Measurements from ENCODE around the gene SDK2. TPM values are rescaled to one million over a fixed set of nuclear protein-coding genes. Genes with fewer than 3 reads are reported as not detected.

The SDK2 gene
- total RNA-seq, 2 experiments from 2014 or later = 0.23 to 0.27 TPM

- ChIA-PET CTCF (no interaction called here), POLR2A (no interaction called here)
Observed at GRCh38 chr17:73412914-73413313, 231.3 kb downstream of the SDK2 start.

GRCh38 chr17:73411313-73411747, 232.9 kb downstream of the SDK2 start:
- CTCF ChIA-PET = no interaction called here
- POLR2A ChIA-PET = interaction anchor here (0.7 kb wide), 1 partner anchor 637 kb away, joined by 3 read pairs; no protein-coding TSS in a partner anchor

GRCh38 chr17:73410586-73411312, 233.5 kb downstream of the SDK2 start:
- POLR2A ChIA-PET = no interaction called here
- CTCF ChIA-PET = no interaction called here

GRCh38 chr17:73404246-73404645, 240.0 kb downstream of the SDK2 start:
- POLR2A ChIA-PET = no interaction called here
- CTCF ChIA-PET = no interaction called here

GRCh38 chr17:73402466-73402865, 241.8 kb downstream of the SDK2 start:
- ChIA-PET POLR2A (no interaction called here), CTCF (no interaction called here)

GRCh38 chr17:73401911-73402310, 242.3 kb downstream of the SDK2 start:
- ChIA-PET POLR2A (no interaction called here), CTCF (interaction anchor here (1.0 kb wide), 1 partner anchor 27 kb away, joined by 3 read pairs; no protein-coding TSS in a partner anchor)

GRCh38 chr17:73400915-73401545, 243.2 kb downstream of the SDK2 start:
- ChIA-PET CTCF (interaction anchor here (1.0 kb wide), 1 partner anchor 28 kb away, joined by 3 read pairs; no protein-coding TSS in a partner anchor), POLR2A (no interaction called here)

GRCh38 chr17:73399056-73399455, 245.2 kb downstream of the SDK2 start:
- POLR2A ChIA-PET = no interaction called here
- CTCF ChIA-PET = no interaction called here

- ChIA-PET CTCF (no interaction called here), POLR2A (no interaction called here)
Observed at GRCh38 chr17:73397856-73398540, 246.2 kb downstream of the SDK2 start.

GRCh38 chr17:73397278-73397826, 246.9 kb downstream of the SDK2 start:
- CTCF ChIA-PET = no interaction called here
- POLR2A ChIA-PET = no interaction called here

GRCh38 chr17:73396431-73397277, 247.6 kb downstream of the SDK2 start:
- ChIA-PET CTCF (no interaction called here), POLR2A (no interaction called here)

- POLR2A ChIA-PET = interaction anchor here (0.6 to 0.8 kb wide), 2 partner anchors 157 to 661 kb away, joined by 3 read pairs; no protein-coding TSS in a partner anchor
- CTCF ChIA-PET = no interaction called here
Observed at GRCh38 chr17:73394512-73395450, 249.5 kb downstream of the SDK2 start.

- CTCF ChIA-PET = no interaction called here
- POLR2A ChIA-PET = no interaction called here
Observed at GRCh38 chr17:73393962-73394361, 250.3 kb downstream of the SDK2 start.

- ChIA-PET POLR2A (no interaction called here), CTCF (interaction anchor here (0.8 kb wide), 1 partner anchor 713 kb away, joined by 5 read pairs; no protein-coding TSS in a partner anchor)
Observed at GRCh38 chr17:73393381-73393780, 250.9 kb downstream of the SDK2 start.

GRCh38 chr17:73391331-73392265, 252.6 kb downstream of the SDK2 start:
- ChIA-PET POLR2A (interaction anchor here (0.6 kb wide), 1 partner anchor 1515 kb away, joined by 6 read pairs; no protein-coding TSS in a partner anchor), CTCF (no interaction called here)

- ChIA-PET CTCF (no interaction called here), POLR2A (interaction anchor here (0.6 kb wide), 1 partner anchor 1514 kb away, joined by 6 read pairs; no protein-coding TSS in a partner anchor)
Observed at GRCh38 chr17:73390851-73391250, 253.4 kb downstream of the SDK2 start.

GRCh38 chr17:73390221-73390620, 254.0 kb downstream of the SDK2 start:
- ChIA-PET CTCF (no interaction called here), POLR2A (no interaction called here)

Data from activated CD8-positive, alpha-beta memory T cell treated with anti-CD3 and anti-CD28 coated beads for 36 hours (primary cell).